HCT116 (cell line): ENCODE data around the gene MYO16. TPM values are rescaled to one million over a fixed set of nuclear protein-coding genes. Genes with fewer than 3 reads are reported as not detected.

Experiments used
- ATAC-seq: fragments of 200-7000 bp; cut with Tn5 transposase; 2 replicates; pipeline ENCODE4 v1.9.1; 2020; ENCODE audit warnings: mild to moderate bottlenecking, moderate library complexity
- BruUV-seq: library from RNA; stranded (reverse); fragments of 400-500 nt; replicated peaks from 2 replicates; lab custom pipeline; 2021; lab: Mats Ljungman, UMichigan
- CTCF ChIA-PET: fragments of 300-600 bp; sonication (Branson Sonifier 250); formaldehyde crosslinking; loops from one replicate; lab custom pipeline; 2021; ENCODE audit warnings: antibody characterized with exemption; lab: Charles Lee
- POLR2A ChIA-PET: fragments of 300-600, 350-600 bp; sonication (Branson Sonifier 250); formaldehyde crosslinking; loops from one replicate; lab custom pipeline; 2021; ENCODE audit warnings: antibody characterized with exemption; lab: Charles Lee
- RAD21 ChIA-PET, 2 experiments: fragments of 300-600 bp; sonication (Branson Sonifier 250); formaldehyde crosslinking; loops; one replicate each; lab custom pipeline; 2023; ENCODE audit warnings: low total read pairs in 2 of 2; ENCODE audit not compliant: uncharacterized antibody in 2 of 2, unreplicated experiment in 2 of 2, low non-redundant PET in 1 of 2; lab: Charles Lee
- DNase-seq: peaks from one replicate; pipeline ENCODE4 v3.0.0-alpha.2; 2010; ENCODE audit warnings: low read depth, low spot score
- H2AFZ ChIP-seq: fragments of 200-600 bp; shearing (Covaris generic), sonication (generic); 2 replicates; pipeline ENCODE4 v1.6.1; 2017; ENCODE audit warnings: low read depth, mixed run types, mixed read lengths, antibody characterized with exemption, low read length; ENCODE audit not compliant: poor library complexity, severe bottlenecking
- H3K27ac ChIP-seq: 2 replicates; pipeline ENCODE4 v1.5.1; 2012; ENCODE audit warnings: low read depth, low read length
- H3K27me3 ChIP-seq: fragments of 200-600 bp; sonication (generic); 2 replicates; pipeline ENCODE4 v1.6.1; 2016; ENCODE audit warnings: mixed run types, low read length, mixed read lengths; ENCODE audit not compliant: insufficient read depth
- H3K36me3 ChIP-seq, 2 experiments: fragments of 200-500 bp in 1 of 2; fragments of 200-600 bp in 1 of 2; sonication (Bioruptor generic) in 1 of 2; sonication (generic) in 1 of 2; 2 replicates each; pipeline versions ENCODE4 v1.5.1 to v1.6.1; 2014 to 2016; ENCODE audit warnings: low read length in 2 of 2, inconsistent platforms in 1 of 2, mixed read lengths in 1 of 2, mixed run types in 1 of 2; ENCODE audit not compliant: insufficient read depth in 2 of 2, control insufficient read depth in 1 of 2
- H3K4me1 ChIP-seq, 2 experiments: fragments of 200-600 bp in 1 of 2; sonication (generic) in 1 of 2; 2 replicates each; pipeline versions ENCODE4 v1.5.1 to v1.6.1; 2012 to 2017; ENCODE audit warnings: low read length in 2 of 2, inconsistent platforms in 1 of 2, mild to moderate bottlenecking in 1 of 2, mixed read lengths in 1 of 2, mixed run types in 1 of 2, moderate library complexity in 1 of 2; ENCODE audit not compliant: insufficient read depth in 2 of 2, control insufficient read depth in 1 of 2
- H3K4me2 ChIP-seq: fragments of 200-600 bp; sonication (generic); 2 replicates; pipeline ENCODE4 v1.6.1; 2017; ENCODE audit warnings: mixed run types, low read length, mixed read lengths
- H3K4me3 ChIP-seq, 2 experiments: fragments of 200-600 bp in 1 of 2; sonication (generic) in 1 of 2; replicated peaks in 1 of 2; 2 replicates each; pipeline ENCODE4 v1.5.1; 2011 to 2016; ENCODE audit warnings: low read length in 2 of 2, control low read depth in 1 of 2, low read depth in 1 of 2, mild to moderate bottlenecking in 1 of 2, mixed read lengths in 1 of 2, mixed run types in 1 of 2
- H3K79me2 ChIP-seq: fragments of 200-600 bp; sonication (generic); 2 replicates; pipeline ENCODE4 v1.6.1; 2017; ENCODE audit warnings: mild to moderate bottlenecking, mixed run types, low read length, moderate library complexity, mixed read lengths; ENCODE audit not compliant: insufficient read depth
- H3K9ac ChIP-seq: fragments of 200-600 bp; sonication (generic); 2 replicates; pipeline ENCODE4 v1.6.1; 2016; ENCODE audit warnings: low read length, mixed read lengths
- H3K9me2 ChIP-seq: fragments of 200-600 bp; sonication (generic), shearing (Covaris generic); 2 replicates; pipeline ENCODE4 v1.6.1; 2017; ENCODE audit warnings: mixed run types, mild to moderate bottlenecking, moderate library complexity; ENCODE audit not compliant: insufficient read depth
- H3K9me3 ChIP-seq, 2 experiments: fragments of 200-500 bp in 1 of 2; fragments of 200-600 bp in 1 of 2; sonication (Bioruptor generic) in 1 of 2; sonication (generic) in 1 of 2; 2 replicates each; pipeline ENCODE4 v1.6.1; 2014 to 2017; ENCODE audit warnings: low read length in 2 of 2, mixed read lengths in 2 of 2, inconsistent platforms in 1 of 2, low read depth in 1 of 2, mild to moderate bottlenecking in 1 of 2, mixed run types in 1 of 2, moderate library complexity in 1 of 2; ENCODE audit not compliant: control insufficient read depth in 1 of 2, insufficient read depth in 1 of 2
- H4K20me1 ChIP-seq: fragments of 200-600 bp; sonication (generic), shearing (Covaris generic); 2 replicates; pipeline ENCODE4 v1.6.1; 2017; ENCODE audit warnings: mixed run types, mild to moderate bottlenecking, moderate library complexity; ENCODE audit not compliant: insufficient read depth
- ATF3 ChIP-seq: IDR thresholded peaks from 2 replicates; pipeline ENCODE4 v1.6.1; 2012
- CBX3 ChIP-seq: IDR thresholded peaks from 2 replicates; pipeline ENCODE4 v1.6.1; 2012; ENCODE audit warnings: low read depth
- CEBPB ChIP-seq: IDR thresholded peaks from 2 replicates; pipeline ENCODE4 v1.6.1; 2012; ENCODE audit warnings: low read depth
- EZH2 ChIP-seq: fragments of 200-600 bp; sonication (generic); IDR thresholded peaks from 2 replicates; pipeline ENCODE4 v1.6.1; 2017; ENCODE audit warnings: antibody characterized with exemption, mixed run types
- EZH2phosphoT487 ChIP-seq: fragments of 200-600 bp; IDR thresholded peaks from 2 replicates; pipeline ENCODE4 v1.6.1; 2018; ENCODE audit warnings: antibody characterized with exemption, borderline replicate concordance
- JUND ChIP-seq: IDR thresholded peaks from 2 replicates; pipeline ENCODE4 v1.6.1; 2012
- POLR2A ChIP-seq: IDR thresholded peaks from 2 replicates; pipeline ENCODE4 v1.7.0; 2011; ENCODE audit warnings: borderline replicate concordance; ENCODE audit not compliant: insufficient read depth, insufficient read length; ENCODE audit errors: extremely low read depth
- POLR2AphosphoS5 ChIP-seq: IDR thresholded peaks from 2 replicates; pipeline ENCODE4 v1.6.1; 2011; ENCODE audit warnings: mild to moderate bottlenecking, low read depth, low read length, moderate library complexity
- RAD21 ChIP-seq: IDR thresholded peaks from 2 replicates; pipeline ENCODE4 v1.6.1; 2012; ENCODE audit warnings: low read depth, mild to moderate bottlenecking
- SIN3A ChIP-seq: IDR thresholded peaks from 2 replicates; pipeline ENCODE4 v1.6.1; 2012; ENCODE audit warnings: low read depth
- TCF7L2 ChIP-seq: IDR thresholded peaks from 2 replicates; pipeline ENCODE4 v1.7.0; 2011; ENCODE audit warnings: borderline replicate concordance, inconsistent platforms; ENCODE audit not compliant: insufficient read depth, insufficient read length; ENCODE audit errors: extremely low read depth
- YY1 ChIP-seq: IDR thresholded peaks from 2 replicates; pipeline ENCODE4 v1.6.1; 2011; ENCODE audit warnings: low read length, low read depth, moderate library complexity, mild to moderate bottlenecking; ENCODE audit not compliant: insufficient replicate concordance; ENCODE audit errors: extremely low read depth
- ZNF274 ChIP-seq: fragments of 200-500 bp; sonication (Bioruptor generic); IDR thresholded peaks from 2 replicates; pipeline ENCODE4 v1.6.1; 2014; ENCODE audit warnings: mild to moderate bottlenecking, low read depth, low read length, inconsistent platforms
- intact Hi-C: fragments of 100-400 bp; cut with micrococcal nuclease; formaldehyde crosslinking; loops from 2 replicates; pipeline ENCODE4 v1.10.0; 2022
- total RNA-seq: library from RNA; stranded (reverse); gene quantifications from one replicate; pipeline ENCODE4 v1.2.1, GENCODE V29; 2021; ENCODE audit not compliant: unreplicated experiment
- TF ChIP-seq, protein P1 (sequence below): IDR thresholded peaks from 2 replicates; pipeline ENCODE4 v1.6.1; 2011; ENCODE audit warnings: mild to moderate bottlenecking, low read length, moderate library complexity; ENCODE audit not compliant: insufficient replicate concordance; ENCODE audit errors: extremely low read depth
- TF ChIP-seq, protein P2 (sequence below): IDR thresholded peaks from 2 replicates; pipeline ENCODE4 v1.6.1; 2012; ENCODE audit warnings: low read depth

The MYO16 gene
- total RNA-seq, 1 experiment from 2014 or later = 0.07 TPM

GRCh38 chr13:108897955-108898354 is 268.5 kb downstream of the MYO16 start (continued):
- TF ChIP-seq ATF3 (no peak), JUND (no peak), CBX3 (no peak), RAD21 (no peak), TCF7L2 (no peak), SIN3A (no peak)
- TF ChIP-seq, protein P1, sequence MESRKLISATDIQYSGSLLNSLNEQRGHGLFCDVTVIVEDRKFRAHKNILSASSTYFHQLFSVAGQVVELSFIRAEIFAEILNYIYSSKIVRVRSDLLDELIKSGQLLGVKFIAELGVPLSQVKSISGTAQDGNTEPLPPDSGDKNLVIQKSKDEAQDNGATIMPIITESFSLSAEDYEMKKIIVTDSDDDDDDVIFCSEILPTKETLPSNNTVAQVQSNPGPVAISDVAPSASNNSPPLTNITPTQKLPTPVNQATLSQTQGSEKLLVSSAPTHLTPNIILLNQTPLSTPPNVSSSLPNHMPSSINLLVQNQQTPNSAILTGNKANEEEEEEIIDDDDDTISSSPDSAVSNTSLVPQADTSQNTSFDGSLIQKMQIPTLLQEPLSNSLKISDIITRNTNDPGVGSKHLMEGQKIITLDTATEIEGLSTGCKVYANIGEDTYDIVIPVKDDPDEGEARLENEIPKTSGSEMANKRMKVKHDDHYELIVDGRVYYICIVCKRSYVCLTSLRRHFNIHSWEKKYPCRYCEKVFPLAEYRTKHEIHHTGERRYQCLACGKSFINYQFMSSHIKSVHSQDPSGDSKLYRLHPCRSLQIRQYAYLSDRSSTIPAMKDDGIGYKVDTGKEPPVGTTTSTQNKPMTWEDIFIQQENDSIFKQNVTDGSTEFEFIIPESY = no peak

DNA sequence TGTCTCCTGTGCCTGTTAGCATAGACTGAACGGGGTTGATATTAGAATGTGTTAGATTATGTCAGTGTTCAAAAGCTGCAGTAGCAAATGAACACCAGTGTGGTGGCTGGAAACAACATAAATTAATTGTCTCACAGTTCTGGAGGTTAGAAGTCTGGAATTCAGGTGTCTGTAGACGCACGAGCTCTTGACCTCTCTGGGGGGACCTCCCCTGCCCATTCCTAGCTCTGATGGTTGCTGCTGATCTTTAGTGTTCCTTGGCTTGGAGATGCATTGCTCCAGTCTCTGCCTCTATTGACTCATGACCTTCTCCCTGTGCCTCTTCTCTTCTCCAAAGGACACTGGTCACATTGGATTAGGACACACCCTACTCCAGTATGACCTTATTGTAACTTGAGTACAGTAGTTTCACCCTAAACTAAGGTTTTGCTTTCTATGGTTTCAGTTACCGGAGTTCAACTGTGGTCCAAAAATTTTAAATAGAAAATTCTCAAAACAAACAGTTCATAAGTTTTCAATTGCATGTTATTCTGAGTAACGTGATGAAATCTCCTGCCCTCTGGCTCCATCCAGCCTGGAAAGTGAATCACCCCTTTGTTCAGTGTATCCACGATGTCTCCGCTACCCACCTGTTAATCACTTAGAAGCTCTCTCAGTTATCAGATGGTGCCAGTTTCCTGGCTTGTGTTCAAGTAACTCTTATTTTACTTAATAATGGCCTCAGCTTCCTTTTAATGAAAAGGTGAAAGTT is 273.2 kb downstream of the MYO16 start:
- intact Hi-C loops = no loop called here
- RAD21 ChIA-PET = no interaction called here

More for the DNA sequence above, 273.2 kb downstream of the MYO16 start:
- Histone ChIP-seq H3K27ac (no peak overlapping the region), H3K9me3 (no peaks in the 10 kb centered on the region), H3K4me1 (no peaks in the 10 kb centered on the region), H4K20me1 (no peaks in the 10 kb centered on the region), H3K36me3 (no peaks in the 10 kb centered on the region), H3K4me2 (no peak overlapping the region), H3K4me3 (no peak overlapping the region), H3K9ac (no peak overlapping the region), H3K79me2 (no peaks in the 10 kb centered on the region), H3K9me2 (no peaks in the 10 kb centered on the region), H3K27me3 (no peaks in the 10 kb centered on the region), H2AFZ (no peak overlapping the region)
- CTCF ChIA-PET = no interaction called here
- DNase-seq (no peak), ATAC-seq (no peak)
- POLR2A ChIA-PET = no interaction called here
- TF ChIP-seq ATF3 (no peak), JUND (no peak), EZH2 (no peak), POLR2A (no peak), CEBPB (no peak), ZNF274 (no peak), YY1 (no peak), EZH2phosphoT487 (no peak), CBX3 (no peak), POLR2AphosphoS5 (no peak)
- TF ChIP-seq, protein P2, sequence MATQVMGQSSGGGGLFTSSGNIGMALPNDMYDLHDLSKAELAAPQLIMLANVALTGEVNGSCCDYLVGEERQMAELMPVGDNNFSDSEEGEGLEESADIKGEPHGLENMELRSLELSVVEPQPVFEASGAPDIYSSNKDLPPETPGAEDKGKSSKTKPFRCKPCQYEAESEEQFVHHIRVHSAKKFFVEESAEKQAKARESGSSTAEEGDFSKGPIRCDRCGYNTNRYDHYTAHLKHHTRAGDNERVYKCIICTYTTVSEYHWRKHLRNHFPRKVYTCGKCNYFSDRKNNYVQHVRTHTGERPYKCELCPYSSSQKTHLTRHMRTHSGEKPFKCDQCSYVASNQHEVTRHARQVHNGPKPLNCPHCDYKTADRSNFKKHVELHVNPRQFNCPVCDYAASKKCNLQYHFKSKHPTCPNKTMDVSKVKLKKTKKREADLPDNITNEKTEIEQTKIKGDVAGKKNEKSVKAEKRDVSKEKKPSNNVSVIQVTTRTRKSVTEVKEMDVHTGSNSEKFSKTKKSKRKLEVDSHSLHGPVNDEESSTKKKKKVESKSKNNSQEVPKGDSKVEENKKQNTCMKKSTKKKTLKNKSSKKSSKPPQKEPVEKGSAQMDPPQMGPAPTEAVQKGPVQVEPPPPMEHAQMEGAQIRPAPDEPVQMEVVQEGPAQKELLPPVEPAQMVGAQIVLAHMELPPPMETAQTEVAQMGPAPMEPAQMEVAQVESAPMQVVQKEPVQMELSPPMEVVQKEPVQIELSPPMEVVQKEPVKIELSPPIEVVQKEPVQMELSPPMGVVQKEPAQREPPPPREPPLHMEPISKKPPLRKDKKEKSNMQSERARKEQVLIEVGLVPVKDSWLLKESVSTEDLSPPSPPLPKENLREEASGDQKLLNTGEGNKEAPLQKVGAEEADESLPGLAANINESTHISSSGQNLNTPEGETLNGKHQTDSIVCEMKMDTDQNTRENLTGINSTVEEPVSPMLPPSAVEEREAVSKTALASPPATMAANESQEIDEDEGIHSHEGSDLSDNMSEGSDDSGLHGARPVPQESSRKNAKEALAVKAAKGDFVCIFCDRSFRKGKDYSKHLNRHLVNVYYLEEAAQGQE = no peak
- BruUV-seq = no TSS peak
